RWPE2 (cell line): ENCODE data around the gene HIPK2.
A peak's percentile ranks its signal among the peaks of the same experiment; 100 is the strongest.

Experiments used
- ATAC-seq: fragments of 200-7000 bp; cut with Tn5 transposase; 3 replicates; pipeline ENCODE4 v1.9.1; 2021; ENCODE audit warnings: low read depth
- DNase-seq: peaks from one replicate; pipeline ENCODE4 v3.0.0-alpha.2; 2020; ENCODE audit warnings: low spot score
- H3K27ac ChIP-seq: fragments of 450-650 bp; 2 replicates; pipeline ENCODE4 v1.5.1; 2017; ENCODE audit warnings: mild to moderate bottlenecking; ENCODE audit not compliant: poor library complexity, severe bottlenecking
- H3K27me3 ChIP-seq: fragments of 250-450 bp; sonication (Bioruptor Pico); 2 replicates; pipeline ENCODE4 v1.5.1; 2021; ENCODE audit warnings: mild to moderate bottlenecking, moderate library complexity; ENCODE audit not compliant: insufficient read depth, poor library complexity, severe bottlenecking
- H3K36me3 ChIP-seq: fragments of 250-450 bp; sonication (Bioruptor Pico); 2 replicates; pipeline ENCODE4 v1.5.1; 2020; ENCODE audit warnings: low read depth, mild to moderate bottlenecking, moderate library complexity
- H3K4me1 ChIP-seq: fragments of 250-450 bp; sonication (Bioruptor Pico); 2 replicates; pipeline ENCODE4 v1.5.1; 2021; ENCODE audit warnings: mild to moderate bottlenecking, moderate library complexity; ENCODE audit not compliant: insufficient read depth, poor library complexity, severe bottlenecking
- H3K4me3 ChIP-seq: fragments of 250-450 bp; sonication (Bioruptor Pico); 2 replicates; pipeline ENCODE4 v1.5.1; 2021; ENCODE audit warnings: mild to moderate bottlenecking, moderate library complexity; ENCODE audit not compliant: severe bottlenecking
- H3K9me3 ChIP-seq: fragments of 250-450 bp; sonication (Bioruptor Pico); 2 replicates; pipeline ENCODE4 v1.5.1; 2021; ENCODE audit warnings: mild to moderate bottlenecking, moderate library complexity; ENCODE audit not compliant: severe bottlenecking
- TF ChIP-seq, protein P1 (sequence below): fragments of 450-650 bp; IDR thresholded peaks from one replicate; pipeline ENCODE4 v1.5.1; 2017; ENCODE audit warnings: mild to moderate bottlenecking, moderate library complexity; ENCODE audit not compliant: poor library complexity, severe bottlenecking

Gene HIPK2

DNA sequence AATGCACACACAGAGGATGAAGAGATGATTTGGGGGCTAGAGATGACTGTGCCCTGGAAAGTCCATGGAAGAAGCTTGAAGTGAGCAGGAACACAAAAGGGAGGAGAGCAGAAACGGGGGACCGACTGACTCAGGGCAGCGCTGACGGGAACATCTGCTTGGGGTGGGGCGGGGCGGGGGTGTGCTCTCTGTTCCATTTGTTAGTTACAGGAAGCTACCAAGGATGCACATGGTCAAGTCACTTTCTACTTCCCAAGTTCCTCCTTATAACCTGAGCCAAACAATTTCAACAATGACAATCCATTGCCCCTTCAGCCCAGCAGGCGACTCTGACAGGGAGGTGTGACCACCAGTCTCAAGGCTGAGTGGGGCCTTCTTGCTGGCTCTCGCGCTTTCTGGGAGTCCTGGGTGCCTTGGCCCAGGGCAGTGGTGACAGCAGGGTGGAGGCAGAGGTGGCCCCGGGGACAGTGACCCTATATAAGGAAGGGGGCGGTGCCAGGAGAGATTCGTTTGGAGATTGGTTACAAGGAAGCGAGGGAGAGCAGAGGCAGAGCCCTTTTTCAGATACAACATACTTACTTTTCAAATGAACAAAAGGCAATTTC is 214.7 kb downstream of the HIPK2 start:
- DNase-seq (no peak), ATAC-seq (no peak)
- H3K4me1 ChIP-seq, result no peaks in the 10 kb centered on the region
- H3K27ac ChIP-seq, result no peak overlapping the region
- H3K9me3 ChIP-seq, result no peaks in the 10 kb centered on the region
- TF ChIP-seq, protein P1, sequence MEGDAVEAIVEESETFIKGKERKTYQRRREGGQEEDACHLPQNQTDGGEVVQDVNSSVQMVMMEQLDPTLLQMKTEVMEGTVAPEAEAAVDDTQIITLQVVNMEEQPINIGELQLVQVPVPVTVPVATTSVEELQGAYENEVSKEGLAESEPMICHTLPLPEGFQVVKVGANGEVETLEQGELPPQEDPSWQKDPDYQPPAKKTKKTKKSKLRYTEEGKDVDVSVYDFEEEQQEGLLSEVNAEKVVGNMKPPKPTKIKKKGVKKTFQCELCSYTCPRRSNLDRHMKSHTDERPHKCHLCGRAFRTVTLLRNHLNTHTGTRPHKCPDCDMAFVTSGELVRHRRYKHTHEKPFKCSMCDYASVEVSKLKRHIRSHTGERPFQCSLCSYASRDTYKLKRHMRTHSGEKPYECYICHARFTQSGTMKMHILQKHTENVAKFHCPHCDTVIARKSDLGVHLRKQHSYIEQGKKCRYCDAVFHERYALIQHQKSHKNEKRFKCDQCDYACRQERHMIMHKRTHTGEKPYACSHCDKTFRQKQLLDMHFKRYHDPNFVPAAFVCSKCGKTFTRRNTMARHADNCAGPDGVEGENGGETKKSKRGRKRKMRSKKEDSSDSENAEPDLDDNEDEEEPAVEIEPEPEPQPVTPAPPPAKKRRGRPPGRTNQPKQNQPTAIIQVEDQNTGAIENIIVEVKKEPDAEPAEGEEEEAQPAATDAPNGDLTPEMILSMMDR, result no peak
- H3K4me3 ChIP-seq, result no peak overlapping the region
- no peaks in the 10 kb centered on the region for H3K36me3 ChIP-seq
- peaks cover 2% of the 10 kb centered on the region for H3K27me3 ChIP-seq

DNA sequence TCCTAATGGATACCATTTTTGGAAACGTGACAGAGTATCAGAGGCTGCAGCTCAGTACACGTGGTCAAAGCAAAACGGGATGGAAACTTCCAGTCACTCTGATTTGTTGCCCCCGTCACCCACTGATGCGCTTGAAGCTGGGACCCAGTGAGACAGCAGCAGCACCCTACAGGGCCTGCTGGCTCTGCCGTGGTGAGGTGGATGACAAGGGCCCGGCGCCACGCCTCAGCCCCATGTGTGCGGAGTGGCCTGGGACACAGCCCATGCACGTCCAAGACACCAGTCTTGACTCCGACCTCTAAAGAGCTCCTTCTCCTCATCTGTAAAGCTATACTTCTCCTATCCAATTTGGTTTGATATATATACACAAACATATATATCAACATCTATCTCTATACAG is 215.3 kb downstream of the HIPK2 start:
- no peak overlapping the region for H3K4me3 ChIP-seq
- ATAC-seq, result 0 out of 3 replicates have a peak, but pooled peaks have one; percentile 19
- no peaks in the 10 kb centered on the region for H3K9me3 ChIP-seq
- peaks cover 4% of the 10 kb centered on the region for H3K27me3 ChIP-seq
- DNase-seq, result no peak
- no peak overlapping the region for H3K27ac ChIP-seq
- H3K4me1 ChIP-seq, result no peaks in the 10 kb centered on the region
- TF ChIP-seq, protein P1, result no peak
- no peaks in the 10 kb centered on the region for H3K36me3 ChIP-seq

DNA sequence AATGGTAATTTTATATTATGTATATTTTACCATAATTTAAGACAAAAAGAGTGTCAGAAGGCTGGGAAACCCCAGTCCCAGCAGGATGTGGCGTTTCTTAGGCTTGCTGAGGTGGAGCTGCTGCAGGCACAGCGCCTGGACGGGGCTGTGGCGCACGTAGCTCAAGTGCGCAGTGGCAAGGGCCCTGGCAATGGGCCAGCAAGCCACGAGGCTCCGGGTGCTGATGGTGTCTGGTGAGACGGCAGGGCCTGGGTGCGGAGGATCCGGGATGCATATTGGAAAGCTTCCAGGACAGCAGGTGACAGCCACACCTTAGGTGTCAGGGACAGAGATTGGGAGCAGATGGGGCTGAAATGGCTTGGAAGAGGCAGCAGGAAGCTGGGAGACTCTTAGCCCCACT is 217.1 kb downstream of the HIPK2 start:
- H3K9me3 ChIP-seq, result no peaks in the 10 kb centered on the region
- no peak overlapping the region for H3K27ac ChIP-seq
- no peak for DNase-seq
- H3K36me3 ChIP-seq, result no peaks in the 10 kb centered on the region
- no peak overlapping the region for H3K4me3 ChIP-seq
- H3K4me1 ChIP-seq, result no peaks in the 10 kb centered on the region
- no peak for ATAC-seq
- peaks cover 4% of the 10 kb centered on the region for H3K27me3 ChIP-seq
- TF ChIP-seq, protein P1, result no peak

DNA sequence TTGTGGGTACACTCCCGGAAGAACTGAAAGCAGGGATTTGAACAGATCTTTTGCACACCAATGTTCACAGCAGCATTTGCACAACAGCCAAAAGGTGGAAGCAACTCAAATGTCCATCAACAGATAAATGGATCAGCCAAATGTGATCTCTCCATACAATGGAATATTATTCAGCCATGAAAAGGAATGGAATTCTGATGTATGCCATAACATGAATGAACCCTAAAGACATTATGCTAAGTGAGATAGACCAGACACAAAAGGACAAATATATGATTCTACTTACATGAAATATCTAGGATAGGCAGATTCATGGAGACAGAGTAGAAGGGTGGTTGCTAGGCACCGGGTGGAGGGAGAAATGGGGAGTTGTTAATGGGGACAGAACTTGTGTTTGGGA is 217.6 kb downstream of the HIPK2 start:
- Histone ChIP-seq H3K4me3 (no peak overlapping the region), H3K27me3 (peaks cover 4% of the 10 kb centered on the region), H3K9me3 (no peaks in the 10 kb centered on the region), H3K4me1 (no peaks in the 10 kb centered on the region), H3K36me3 (no peaks in the 10 kb centered on the region), H3K27ac (no peak overlapping the region)
- DNase-seq (no peak), ATAC-seq (no peak)
- TF ChIP-seq, protein P1, result no peak

DNA sequence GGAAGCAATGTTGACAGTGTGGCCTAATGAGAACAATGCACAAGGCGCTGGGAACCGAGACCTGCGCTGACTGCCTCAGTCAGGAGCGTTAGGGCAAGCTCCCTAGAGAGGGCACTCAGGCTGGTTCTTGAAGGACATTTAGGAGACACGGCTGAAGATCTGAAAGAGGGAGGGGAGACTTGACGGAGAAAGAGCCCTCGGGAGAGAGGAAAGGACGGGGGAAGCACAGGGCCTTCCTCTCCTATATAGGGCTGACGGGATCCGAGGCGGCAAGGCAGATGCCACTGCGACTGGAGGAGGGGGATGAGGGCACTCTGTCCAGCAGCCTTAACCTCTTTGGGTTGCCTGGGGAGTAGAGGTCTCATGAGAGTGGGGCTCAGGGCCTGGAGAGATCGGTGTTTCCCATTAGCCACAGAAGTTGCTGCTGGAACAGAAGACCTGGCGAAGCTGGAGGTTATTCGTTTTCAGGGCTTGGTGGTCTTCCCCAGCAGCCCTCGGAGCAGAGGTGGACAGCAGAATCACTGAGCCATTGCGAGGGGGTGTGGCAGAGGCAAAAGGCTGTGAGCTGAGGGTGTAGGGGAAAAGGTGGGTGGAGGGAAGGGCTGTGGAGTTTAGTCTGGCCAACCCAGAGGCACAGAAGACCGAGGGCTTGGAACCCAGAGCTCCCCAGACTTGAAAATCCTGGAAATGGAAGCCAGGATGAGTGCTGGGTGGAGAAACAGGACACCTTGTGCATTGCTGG is 218.3 kb downstream of the HIPK2 start:
- H3K4me1 ChIP-seq, result no peaks in the 10 kb centered on the region
- ATAC-seq (no peak), DNase-seq (no peak)
- TF ChIP-seq, protein P1, result no peak
- no peaks in the 10 kb centered on the region for H3K9me3 ChIP-seq
- peaks cover 4% of the 10 kb centered on the region for H3K27me3 ChIP-seq
- no peak overlapping the region for H3K27ac ChIP-seq
- H3K4me3 ChIP-seq, result no peak overlapping the region
- no peaks in the 10 kb centered on the region for H3K36me3 ChIP-seq
